Right kidney (tissue), 9 donors: Measurements from ENCODE around the gene LAMC3.

Source experiments
- DNase-seq: peaks from one replicate; pipeline ENCODE4 v3.0.0-alpha.2; 2016
- long read RNA-seq, 8 donors: transcript quantifications; one replicate each; lab custom pipeline, GENCODE V29; 2026

The LAMC3 gene
- long read RNA-seq, donor 1: 0 reads
- long read RNA-seq, donor 2, partial matches to known transcripts: 8 of 8 reads
- long read RNA-seq, donor 2, other reads (novel, unspliced or antisense): 0 of 8 reads
- long read RNA-seq, donor 3: 0 reads
- long read RNA-seq, donor 4, partial matches to known transcripts: 7 of 7 reads
- long read RNA-seq, donor 4, other reads (novel, unspliced or antisense): 0 of 7 reads
- long read RNA-seq, donor 5: 0 reads
- long read RNA-seq, donor 6, full-length matches to known transcripts: 1 of 13 reads
- long read RNA-seq, donor 6, partial matches to known transcripts: 12 of 13 reads
- long read RNA-seq, donor 6, other reads (novel, unspliced or antisense): 0 of 13 reads
- long read RNA-seq, donor 7, partial matches to known transcripts: 23 of 23 reads
- long read RNA-seq, donor 7, other reads (novel, unspliced or antisense): 0 of 23 reads
- long read RNA-seq, donor 8, full-length matches to known transcripts: 1 of 6 reads
- long read RNA-seq, donor 8, partial matches to known transcripts: 5 of 6 reads
- long read RNA-seq, donor 8, other reads (novel, unspliced or antisense): 0 of 6 reads

GRCh38 chr9:131008909-131009618 is at the start of gene LAMC3:
TSS of gene LAMC3 (plus strand) at chr9:131009174. CDS start at chr9:131009215, 41 bp downstream.
- DNase-seq: peak; percentile 59

- DNase-seq: no peak
These were observed 49.1 kb upstream of the LAMC3 start for GRCh38 chr9:130959809-130960334.

- no peak for DNase-seq
These were observed 48.2 kb upstream of the LAMC3 start for GRCh38 chr9:130960522-130961378.

GRCh38 chr9:130961511-130962300 is 47.3 kb upstream of the LAMC3 start:
- no peak for DNase-seq

GRCh38 chr9:130962418-130963316 is 46.3 kb upstream of the LAMC3 start:
- DNase-seq: no peak

- no peak for DNase-seq
These were observed 45.6 kb upstream of the LAMC3 start for GRCh38 chr9:130963337-130963908.

GRCh38 chr9:130963916-130964315 is 45.1 kb upstream of the LAMC3 start:
- DNase-seq: no peak

- no peak for DNase-seq
These were observed 43.3 kb upstream of the LAMC3 start for GRCh38 chr9:130965680-130966079.

- no peak for DNase-seq
These were observed 38.9 kb upstream of the LAMC3 start for GRCh38 chr9:130970052-130970451.

- DNase-seq: no peak
These were observed 38.1 kb upstream of the LAMC3 start for GRCh38 chr9:130970855-130971254.

- DNase-seq: no peak
These were observed 37.6 kb upstream of the LAMC3 start for GRCh38 chr9:130971294-130971849.

GRCh38 chr9:130972277-130972956 is 36.6 kb upstream of the LAMC3 start:
- DNase-seq: no peak

GRCh38 chr9:130972957-130973685 is 35.9 kb upstream of the LAMC3 start:
- no peak for DNase-seq

- DNase-seq: no peak
These were observed 35.2 kb upstream of the LAMC3 start for GRCh38 chr9:130973686-130974281.

GRCh38 chr9:130974697-130975096 is 34.3 kb upstream of the LAMC3 start:
- DNase-seq: no peak

- no peak for DNase-seq
These were observed 33.8 kb upstream of the LAMC3 start for GRCh38 chr9:130975156-130975555.
